ENCODE measurements around the gene PLD6. TPM values are rescaled to one million over a fixed set of nuclear protein-coding genes. Genes with fewer than 3 reads are reported as not detected.

The PLD6 gene
- total RNA-seq, 1 donor from 2014 or later: 3.7 TPM

DNA sequence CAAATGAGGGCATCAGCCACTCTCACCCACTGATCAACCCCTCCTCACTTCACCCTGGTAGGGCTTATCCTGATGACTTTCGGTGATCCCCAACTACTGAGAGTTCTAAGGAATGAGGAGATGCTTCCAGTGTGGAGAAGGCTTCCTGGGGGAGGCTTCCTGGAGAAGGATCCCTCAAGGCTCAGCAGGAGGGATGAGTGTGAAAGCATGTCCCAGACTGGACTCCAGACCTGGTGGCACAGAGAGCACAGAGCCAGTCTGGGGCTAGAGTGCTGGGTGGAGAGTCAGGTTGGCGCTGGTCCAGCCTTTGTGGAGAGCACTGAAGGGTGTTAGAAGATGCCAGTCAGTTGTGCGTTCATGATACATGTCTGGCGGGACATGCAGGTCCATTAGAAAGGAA lies 53.7 kb downstream of the PLD6 start:
- peak; percentile 79 for FAIRE-seq

DNA sequence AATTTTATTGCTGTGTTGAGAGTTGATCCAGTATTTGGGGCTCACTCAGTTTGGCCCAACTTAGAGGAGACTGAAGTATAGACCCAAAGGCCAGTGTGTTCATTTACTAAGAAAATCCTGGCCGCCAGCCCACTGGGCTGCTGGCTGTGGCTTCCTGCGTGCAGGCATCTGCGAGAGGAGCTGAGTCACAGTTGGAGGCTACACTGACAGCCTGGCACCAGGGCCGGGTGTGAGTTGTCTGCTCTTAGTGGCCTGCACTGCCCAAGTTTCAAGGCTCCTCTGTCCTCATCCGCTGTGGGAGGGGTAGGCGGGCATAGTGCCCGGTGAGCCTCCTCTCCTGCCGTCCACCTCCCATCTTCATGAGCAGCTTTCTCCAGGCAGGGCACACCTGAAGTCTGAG lies 54.2 kb downstream of the PLD6 start:
- peak; percentile 88 for DNase-seq (ENCODE audit: low read depth)
- H3K36me3 ChIP-seq (ENCODE audit: control insufficient read depth, insufficient read depth, low read length): peaks cover 39% of the 10 kb centered on the region
- no peaks in the 10 kb centered on the region for H3K27me3 ChIP-seq (ENCODE audit: control insufficient read depth, insufficient read depth, low read length)
- peak; percentile 43 for FAIRE-seq
- TF ChIP-seq CTCF (IDR thresholded peaks at IDR 0.05; ENCODE audit: insufficient read depth, low read length, severe bottlenecking): no peak
- no peak overlapping the region for H3K4me3 ChIP-seq (ENCODE audit: low read depth, low read length)

More for the DNA sequence above, 53.7 kb downstream of the PLD6 start:
- no peak for DNase-seq (ENCODE audit: low read depth)
- Histone ChIP-seq H3K4me3 (ENCODE audit: low read depth, low read length) (no peak overlapping the region), H3K36me3 (ENCODE audit: control insufficient read depth, insufficient read depth, low read length) (peaks cover 37% of the 10 kb centered on the region), H3K27me3 (ENCODE audit: control insufficient read depth, insufficient read depth, low read length) (no peaks in the 10 kb centered on the region)
- no peak for TF ChIP-seq CTCF (IDR thresholded peaks at IDR 0.05; ENCODE audit: insufficient read depth, low read length, severe bottlenecking)

GRCh38 chr17:17151541-17151940 lies 54.6 kb downstream of the PLD6 start:
- FAIRE-seq: no peak
- DNase-seq (ENCODE audit: low read depth): peak; percentile 57
- no peaks in the 10 kb centered on the region for H3K27me3 ChIP-seq (ENCODE audit: control insufficient read depth, insufficient read depth, low read length)
- H3K36me3 ChIP-seq (ENCODE audit: control insufficient read depth, insufficient read depth, low read length): peaks cover 39% of the 10 kb centered on the region
- no peak overlapping the region for H3K4me3 ChIP-seq (ENCODE audit: low read depth, low read length)
- TF ChIP-seq CTCF (IDR thresholded peaks at IDR 0.05; ENCODE audit: insufficient read depth, low read length, severe bottlenecking): no peak

DNA sequence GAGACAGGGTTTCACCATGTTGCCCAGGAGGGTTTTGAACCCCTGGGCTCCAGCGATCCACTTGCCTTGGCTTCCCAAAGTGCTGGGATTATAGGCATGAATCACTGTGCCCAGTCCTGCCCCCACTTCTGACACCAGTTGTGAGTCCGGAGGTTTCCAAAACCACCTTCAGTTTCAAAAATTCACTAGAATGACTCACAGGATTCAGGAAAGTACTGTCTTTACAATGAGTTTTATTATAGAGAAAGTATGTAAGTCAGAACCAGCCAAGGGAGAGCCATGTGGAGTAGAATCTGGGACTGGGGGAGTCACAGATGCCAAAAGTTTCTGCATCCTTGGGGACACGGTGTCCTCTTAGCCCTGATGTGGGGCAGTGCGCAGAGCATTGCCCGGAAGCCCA lies 55.1 kb downstream of the PLD6 start:
- TF ChIP-seq CTCF (IDR thresholded peaks at IDR 0.05; ENCODE audit: insufficient read depth, low read length, severe bottlenecking): no peak
- peak; percentile 82 for DNase-seq (ENCODE audit: low read depth)
- Histone ChIP-seq H3K36me3 (ENCODE audit: control insufficient read depth, insufficient read depth, low read length) (peaks cover 43% of the 10 kb centered on the region), H3K4me3 (ENCODE audit: low read depth, low read length) (no peak overlapping the region), H3K27me3 (ENCODE audit: control insufficient read depth, insufficient read depth, low read length) (no peaks in the 10 kb centered on the region)
- FAIRE-seq: no peak

Other genes starting within 250 kb of the PLD6 start
- not detected in 2 replicates for gene TNFRSF13B, start 234.2 kb downstream of the PLD6 start, total RNA-seq
- 134 and 183 TPM in 2 replicates for gene MPRIP, start 163.9 kb downstream of the PLD6 start, total RNA-seq
- 51.1 and 56.5 TPM in 2 replicates for gene FLCN, start 30.8 kb upstream of the PLD6 start, total RNA-seq
- 68.6 and 87.4 TPM in 2 replicates for gene COPS3, start 74.9 kb upstream of the PLD6 start, total RNA-seq
- 0.79 and 1.0 TPM in 2 replicates for gene NT5M, start 97.0 kb upstream of the PLD6 start, total RNA-seq